ENCODE measurements around the gene YBX2. TPM values are rescaled to one million over a fixed set of nuclear protein-coding genes. Genes with fewer than 3 reads are reported as not detected.
"Not testable (repeated sequence)": the region's sequence is repeated elsewhere in the genome, so short reads cannot be mapped to it uniquely, and the experiment has no call there.

Gene YBX2
- 34.9 TPM for polyA plus RNA-seq (2012; ENCODE audit: insufficient read depth, insufficient read length)

DNA sequence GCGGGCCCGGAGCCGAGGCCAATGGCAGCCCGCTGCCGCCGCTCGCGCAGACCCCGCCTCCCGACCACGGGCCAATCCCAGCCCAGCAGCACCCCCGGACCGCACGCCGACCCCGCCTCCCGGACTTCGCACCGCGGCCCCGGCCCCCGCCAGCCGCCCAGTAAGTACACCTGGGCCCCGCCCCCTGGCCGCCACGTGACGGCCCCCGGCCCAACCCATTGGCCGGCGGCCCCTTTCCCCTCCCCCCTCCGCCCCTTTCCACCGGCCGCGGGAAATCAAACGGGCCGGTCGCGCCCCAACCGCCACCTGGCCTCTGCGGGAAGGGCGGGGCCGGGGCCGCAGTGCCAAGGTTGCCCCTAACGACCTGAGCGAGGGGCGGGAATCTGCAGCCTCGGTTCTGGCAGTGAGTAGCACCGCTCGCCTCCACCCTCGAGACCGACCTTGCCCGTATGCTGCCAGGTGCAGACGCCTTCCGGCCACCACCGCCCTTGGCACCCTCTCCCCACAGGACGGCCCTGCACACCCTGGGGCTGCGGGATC lies at the start of gene YBX2:
Gene YBX2, minus strand, starts transcription at position 26 of the 540 bp plus-strand sequence. CDS start 139 bp downstream, outside the sequence.
- peak; percentile 76 for DNase-seq (ENCODE audit: low read depth, low spot score)
- H3K4me3 ChIP-seq (ENCODE audit: low read length): peak within 1 kb of the TSS; percentile 56

DNA sequence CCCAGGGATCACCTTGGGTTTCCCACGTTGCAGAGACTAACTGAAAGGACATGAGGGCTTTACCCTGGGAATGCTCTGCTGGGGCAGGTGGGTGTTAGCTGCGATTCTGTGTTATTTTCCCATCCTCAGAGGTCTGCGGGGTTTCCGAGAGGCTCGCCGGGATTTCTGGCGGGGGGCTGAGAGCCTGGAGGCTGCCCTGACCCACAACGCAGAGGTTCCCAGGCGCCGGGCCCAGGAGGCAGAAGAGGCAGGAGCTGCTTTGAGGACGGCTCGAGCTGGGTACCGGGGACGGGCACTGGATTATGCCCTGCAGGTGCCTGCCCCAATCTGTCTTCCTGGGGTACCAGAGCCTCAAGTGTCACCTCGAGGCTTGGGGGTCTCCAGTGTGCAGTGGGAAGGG lies 48.8 kb upstream of the YBX2 start:
- no peak overlapping the region for H3K4me3 ChIP-seq (ENCODE audit: low read length)
- no peak for DNase-seq (ENCODE audit: low read depth, low spot score)

DNA sequence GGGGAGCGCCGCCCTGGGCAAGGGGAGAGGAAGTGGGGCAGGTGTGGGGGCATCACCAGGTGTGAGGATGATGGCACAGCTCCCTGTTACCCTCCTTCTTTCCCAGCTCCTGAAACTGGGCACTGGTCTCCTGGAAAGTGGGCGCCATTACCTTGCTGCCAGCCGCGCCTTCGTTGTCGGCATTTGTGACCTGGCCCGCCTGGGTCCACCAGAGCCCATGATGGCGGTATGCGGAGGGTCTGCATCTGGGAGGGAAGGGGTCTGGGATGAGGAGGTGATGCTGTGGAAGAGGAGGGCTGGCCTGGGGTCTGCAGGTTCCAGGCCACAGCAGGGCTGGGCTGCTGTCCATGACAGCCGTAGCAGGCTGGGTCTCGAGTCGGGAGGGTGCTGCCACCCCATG lies 47.4 kb upstream of the YBX2 start:
- no peak for DNase-seq (ENCODE audit: low read depth, low spot score)
- H3K4me3 ChIP-seq (ENCODE audit: low read length): no peak overlapping the region

DNA sequence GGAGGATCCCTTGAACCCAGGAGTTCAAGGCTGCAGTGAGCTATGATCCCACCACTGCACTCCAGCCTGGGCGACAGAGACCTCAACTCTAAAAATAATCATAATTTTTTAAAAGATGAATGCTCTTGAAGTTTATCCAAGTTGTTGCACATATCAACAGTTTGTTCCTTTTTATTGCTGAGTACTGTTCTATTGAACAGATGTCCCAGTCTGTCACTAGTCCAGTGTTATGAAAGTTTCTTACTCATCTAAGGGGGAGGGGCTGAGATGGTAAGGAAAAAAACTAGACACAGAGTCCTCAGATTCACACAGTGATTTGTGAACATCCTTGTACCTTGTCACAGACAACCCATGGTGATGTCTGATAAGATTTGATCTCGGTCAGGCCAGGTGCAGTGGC lies 45.7 kb upstream of the YBX2 start:
- no peak overlapping the region for H3K4me3 ChIP-seq (ENCODE audit: low read length)
- no peak for DNase-seq (ENCODE audit: low read depth, low spot score)

- DNase-seq (ENCODE audit: low read depth, low spot score): not testable (repeated sequence)
- H3K4me3 ChIP-seq (ENCODE audit: low read length): peak overlapping the region; percentile 78
Measured at GRCh38 chr17:7337600-7337999, 43.2 kb upstream of the YBX2 start.

- DNase-seq (ENCODE audit: low read depth, low spot score): peak; percentile 90
- peak within 1 kb of the TSS; percentile 78 for H3K4me3 ChIP-seq (ENCODE audit: low read length)
Measured at GRCh38 chr17:7336240-7337175, 42.1 kb upstream of the YBX2 start, which contains the start of gene ACAP1. TSS of gene ACAP1 (plus strand) at chr17:7336529. CDS start at chr17:7336735, 206 bp downstream.

GRCh38 chr17:7335765-7336164 lies 41.3 kb upstream of the YBX2 start:
- DNase-seq (ENCODE audit: low read depth, low spot score): not testable (repeated sequence)
- H3K4me3 ChIP-seq (ENCODE audit: low read length): peak overlapping the region; percentile 78

- no peak for DNase-seq (ENCODE audit: low read depth, low spot score)
- H3K4me3 ChIP-seq (ENCODE audit: low read length): no peak overlapping the region
Measured at GRCh38 chr17:7334938-7335538, 40.6 kb upstream of the YBX2 start.

- H3K4me3 ChIP-seq (ENCODE audit: low read length); DNase-seq (ENCODE audit: low read depth, low spot score): not testable (repeated sequence)
Measured at GRCh38 chr17:7332600-7333069, 38.2 kb upstream of the YBX2 start.

DNA sequence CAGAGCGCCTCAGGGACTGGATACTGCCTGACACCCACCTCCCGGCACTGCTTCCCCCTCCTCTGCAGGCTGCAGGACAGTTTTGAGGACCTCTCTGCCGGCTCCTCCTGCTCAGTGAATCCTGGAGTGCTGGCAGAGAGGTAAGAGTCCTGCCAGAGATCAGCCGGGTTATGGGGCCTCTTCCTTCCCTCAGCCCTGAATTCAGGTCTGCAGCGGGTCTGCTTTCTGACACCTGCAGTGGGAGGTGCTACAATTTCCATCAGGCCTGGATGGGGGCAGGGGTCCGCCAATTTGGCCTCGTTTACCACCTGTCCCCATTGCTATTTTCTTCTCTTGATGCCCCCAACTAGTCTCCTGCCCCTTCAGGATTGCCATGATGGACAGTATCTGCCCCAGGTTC lies 37.7 kb upstream of the YBX2 start:
- DNase-seq (ENCODE audit: low read depth, low spot score): no peak
- no peak overlapping the region for H3K4me3 ChIP-seq (ENCODE audit: low read length)

- peak overlapping the region; percentile 77 for H3K4me3 ChIP-seq (ENCODE audit: low read length)
- no peak for DNase-seq (ENCODE audit: low read depth, low spot score)
Measured at GRCh38 chr17:7330638-7331015, 36.2 kb upstream of the YBX2 start.

DNA sequence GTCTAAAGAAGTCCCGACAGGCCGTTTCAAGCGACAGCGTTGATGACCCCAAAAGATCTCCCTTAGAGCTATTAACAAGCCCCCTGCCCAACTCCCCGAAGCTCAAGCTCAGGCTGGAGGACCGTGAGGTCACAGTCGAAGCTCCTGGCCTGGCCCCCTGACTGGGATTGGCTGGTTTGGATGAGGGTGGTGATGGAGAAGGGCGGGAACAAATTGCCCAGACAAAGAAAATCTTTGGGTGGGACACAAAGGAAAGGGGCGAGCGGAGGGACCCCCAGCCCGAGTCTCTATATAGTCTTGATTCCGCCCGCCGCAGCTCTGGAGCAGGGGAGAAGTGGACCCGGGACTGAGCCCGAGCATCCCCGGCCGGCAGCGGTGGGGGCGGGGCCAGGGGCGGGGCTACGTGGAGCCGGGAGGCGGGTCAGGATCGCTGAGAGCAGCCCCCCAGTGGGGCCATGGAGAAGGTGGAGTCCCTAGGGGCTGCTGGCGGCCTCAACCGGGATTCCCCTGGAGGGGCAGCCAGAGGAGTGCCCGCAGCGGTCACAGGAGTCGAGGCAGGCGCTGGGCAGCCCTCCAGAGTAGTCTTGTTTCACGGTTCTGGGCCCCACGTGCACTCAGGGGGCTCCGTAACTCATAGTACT lies 35.7 kb upstream of the YBX2 start:
- DNase-seq (ENCODE audit: low read depth, low spot score): peak; percentile 81
- H3K4me3 ChIP-seq (ENCODE audit: low read length): peak overlapping the region; percentile 77

DNA sequence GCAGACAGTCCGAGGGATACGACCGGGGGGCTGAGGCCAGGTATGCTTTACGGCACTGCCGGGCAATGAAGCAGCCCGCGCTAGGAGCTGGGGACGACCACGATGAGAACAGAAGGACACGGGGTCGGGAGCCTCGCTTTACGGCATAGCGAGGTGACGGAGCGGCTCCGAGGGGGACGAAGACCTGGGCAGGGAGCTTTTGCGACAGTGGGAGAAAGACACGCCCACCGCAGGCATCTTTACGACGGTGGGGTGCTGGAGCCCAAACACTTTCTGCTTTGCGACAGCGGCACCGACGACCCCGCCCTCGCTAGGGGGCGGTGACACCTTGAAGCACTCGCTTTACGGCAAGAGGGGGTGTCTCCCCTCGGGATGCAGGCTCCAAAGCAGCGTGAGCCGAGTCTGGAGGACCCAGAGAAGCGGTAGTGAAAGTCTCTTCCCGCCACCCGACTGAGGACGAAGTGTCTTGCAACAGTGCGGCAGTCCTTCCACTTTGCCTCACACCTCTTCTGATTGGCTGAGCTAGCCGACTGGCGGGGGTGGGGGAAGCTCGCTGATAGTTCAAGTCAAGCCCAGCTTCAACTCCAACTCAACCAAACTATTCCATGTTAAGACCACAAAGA lies 35.0 kb upstream of the YBX2 start:
- DNase-seq (ENCODE audit: low read depth, low spot score): peak; percentile 99
- H3K4me3 ChIP-seq (ENCODE audit: low read length): peak overlapping the region; percentile 77

- peak within 1 kb of the TSS; percentile 77 for H3K4me3 ChIP-seq (ENCODE audit: low read length)
- no peak for DNase-seq (ENCODE audit: low read depth, low spot score)
Measured at GRCh38 chr17:7328840-7329373, 34.5 kb upstream of the YBX2 start, which contains the start of gene NEURL4. TSS of gene NEURL4 (minus strand) at chr17:7329335. CDS start at chr17:7329312, 23 bp downstream.

GRCh38 chr17:7328009-7328408 lies 33.6 kb upstream of the YBX2 start:
- H3K4me3 ChIP-seq (ENCODE audit: low read length): peak overlapping the region; percentile 77
- no peak for DNase-seq (ENCODE audit: low read depth, low spot score)

DNA sequence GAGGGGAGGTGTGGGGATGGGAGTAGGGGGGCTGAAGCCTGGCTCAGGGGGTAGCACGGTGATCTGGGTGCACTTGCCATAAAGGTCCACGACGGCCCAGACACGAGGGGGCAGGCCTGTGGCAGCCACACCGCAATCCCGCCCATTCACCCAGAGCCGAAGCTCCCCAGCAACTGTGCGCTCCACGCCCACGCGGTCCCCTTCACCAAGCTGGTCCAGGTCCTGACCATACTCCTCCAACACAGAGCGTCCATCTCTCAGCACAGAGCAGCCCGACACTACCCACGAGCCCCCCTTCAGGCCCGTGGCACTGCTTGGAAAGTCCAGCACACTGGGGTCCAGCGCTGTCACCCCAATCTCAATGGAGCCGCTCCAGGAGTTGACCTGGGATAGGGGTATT lies 33.1 kb upstream of the YBX2 start:
- H3K4me3 ChIP-seq (ENCODE audit: low read length): no peak overlapping the region
- no peak for DNase-seq (ENCODE audit: low read depth, low spot score)

DNA sequence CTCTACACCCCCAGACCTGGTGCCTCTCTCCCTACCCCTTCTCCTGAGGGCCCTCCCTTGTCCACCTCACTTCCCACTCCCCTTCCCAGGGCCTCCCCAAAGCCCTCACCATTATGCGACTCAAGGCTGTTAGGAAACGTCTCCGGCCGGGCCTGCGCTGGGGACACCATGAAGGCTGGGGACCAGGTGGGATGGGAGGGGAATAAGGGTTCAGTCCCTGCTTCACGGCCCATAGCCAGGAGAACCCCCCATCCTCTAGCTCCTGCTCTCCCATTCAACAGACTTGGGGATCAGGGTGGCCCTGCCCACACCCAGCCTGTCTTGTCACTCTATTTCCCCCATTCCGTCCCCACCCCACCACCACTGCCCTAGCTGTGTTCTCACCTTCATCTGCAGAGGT lies 32.6 kb upstream of the YBX2 start:
- H3K4me3 ChIP-seq (ENCODE audit: low read length): no peak overlapping the region
- no peak for DNase-seq (ENCODE audit: low read depth, low spot score)

- no peak for DNase-seq (ENCODE audit: low read depth, low spot score)
Measured at GRCh38 chr17:7326186-7326585, 31.7 kb upstream of the YBX2 start.

More at GRCh38 chr17:7326186-7326585, 31.7 kb upstream of the YBX2 start:
- no peak overlapping the region for H3K4me3 ChIP-seq (ENCODE audit: low read length)

All from Jurkat, Clone E6-1 (cell line).